Measurements from ENCODE around the gene CELF4.
A peak's percentile ranks its signal among the peaks of the same experiment; 100 is the strongest.
"Not testable (repeated sequence)": the region's sequence is repeated elsewhere in the genome, so short reads cannot be mapped to it uniquely, and the experiment has no call there.

The CELF4 gene

DNA sequence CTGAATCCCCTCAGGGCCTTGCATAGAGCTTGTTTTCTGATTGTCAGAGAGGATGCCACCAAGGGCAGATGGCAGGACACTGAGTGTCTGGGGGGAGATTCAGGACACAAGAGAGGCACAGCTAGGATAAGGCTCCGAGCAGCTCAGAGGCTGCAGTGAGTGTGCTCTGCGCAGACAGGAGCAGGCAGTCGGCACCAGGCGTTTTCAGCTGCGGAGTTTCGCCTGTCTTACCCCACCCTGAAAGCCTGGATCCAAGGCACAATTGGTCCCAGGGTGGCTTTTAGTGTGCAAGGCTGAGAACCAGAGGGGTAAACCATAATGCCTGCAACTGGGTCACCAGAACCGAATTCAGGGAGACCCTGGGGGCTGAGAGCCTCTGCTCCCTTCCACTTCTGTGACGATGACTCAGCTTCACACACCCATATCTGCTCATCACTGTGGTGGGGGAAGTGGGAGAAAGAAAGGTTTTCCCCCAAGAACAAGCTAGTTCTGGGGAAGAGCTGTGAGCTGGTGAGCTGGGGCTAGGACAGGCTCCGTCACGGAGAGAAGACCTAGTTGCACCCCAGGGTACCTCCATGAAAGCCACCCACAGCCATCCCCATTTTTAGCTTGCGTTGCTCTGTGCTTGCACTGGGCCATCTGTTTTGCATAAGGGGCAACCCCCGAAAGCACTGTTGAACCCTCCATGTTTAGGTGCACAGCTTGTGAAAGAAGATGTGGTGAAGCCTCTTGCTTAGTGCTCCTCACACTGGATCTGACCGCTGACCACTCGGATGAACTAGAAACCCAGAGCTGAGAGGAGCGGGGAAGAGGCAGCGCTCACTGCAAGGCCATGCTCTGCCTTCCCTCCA, 173.7 kb downstream of the CELF4 start:
- no peak for DNase-seq (ENCODE audit: low spot score)

GRCh38 chr18:37391156-37391555, 174.4 kb downstream of the CELF4 start:
- no peak for DNase-seq (ENCODE audit: low spot score)

DNA sequence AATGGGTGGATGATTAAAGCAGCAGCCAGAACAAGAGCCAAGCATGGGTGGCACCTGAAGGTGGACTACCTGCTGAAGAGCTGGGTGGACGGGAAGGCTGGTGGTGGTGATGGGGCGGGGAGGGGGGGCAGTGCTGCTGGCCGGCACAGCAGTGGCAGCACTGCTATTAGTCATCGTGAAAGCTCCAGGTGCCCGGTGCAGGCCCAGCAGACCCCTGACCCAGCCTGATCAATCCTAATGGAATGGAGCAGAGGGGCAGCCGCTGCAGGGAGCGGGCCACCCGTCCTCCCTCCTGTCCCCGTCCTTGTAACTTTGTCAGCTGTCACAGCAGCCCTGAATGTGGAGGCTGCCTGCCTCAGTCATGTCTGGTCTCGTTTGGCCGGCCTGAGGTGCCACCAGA, 174.9 kb downstream of the CELF4 start:
- DNase-seq (ENCODE audit: low spot score), result no peak

- DNase-seq (ENCODE audit: low spot score), result no peak
Measured at GRCh38 chr18:37389684-37390368, 175.8 kb downstream of the CELF4 start.

- no peak for DNase-seq (ENCODE audit: low spot score)
Measured at GRCh38 chr18:37389041-37389440, 176.6 kb downstream of the CELF4 start.

DNA sequence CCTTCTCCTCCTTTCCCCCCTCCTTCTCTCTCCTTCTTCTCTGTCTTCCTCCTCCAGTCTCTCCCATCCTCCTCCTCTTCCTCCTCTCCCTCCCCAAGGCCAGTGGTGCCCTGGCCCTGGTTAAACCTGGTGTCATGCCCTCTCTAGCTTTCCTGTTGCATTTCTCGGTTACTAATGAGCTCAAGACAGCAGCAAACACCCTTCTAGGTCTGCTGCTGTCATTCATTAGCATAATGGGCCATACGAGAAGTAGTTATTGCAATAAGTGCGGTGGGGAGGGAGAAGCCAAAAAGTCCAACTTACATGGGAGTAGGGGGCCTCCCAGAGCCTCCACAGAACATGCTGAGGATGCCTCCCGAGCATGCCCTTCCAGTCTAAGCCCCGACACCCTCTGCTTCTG, 177.2 kb downstream of the CELF4 start:
- DNase-seq (ENCODE audit: low spot score), result no peak

DNA sequence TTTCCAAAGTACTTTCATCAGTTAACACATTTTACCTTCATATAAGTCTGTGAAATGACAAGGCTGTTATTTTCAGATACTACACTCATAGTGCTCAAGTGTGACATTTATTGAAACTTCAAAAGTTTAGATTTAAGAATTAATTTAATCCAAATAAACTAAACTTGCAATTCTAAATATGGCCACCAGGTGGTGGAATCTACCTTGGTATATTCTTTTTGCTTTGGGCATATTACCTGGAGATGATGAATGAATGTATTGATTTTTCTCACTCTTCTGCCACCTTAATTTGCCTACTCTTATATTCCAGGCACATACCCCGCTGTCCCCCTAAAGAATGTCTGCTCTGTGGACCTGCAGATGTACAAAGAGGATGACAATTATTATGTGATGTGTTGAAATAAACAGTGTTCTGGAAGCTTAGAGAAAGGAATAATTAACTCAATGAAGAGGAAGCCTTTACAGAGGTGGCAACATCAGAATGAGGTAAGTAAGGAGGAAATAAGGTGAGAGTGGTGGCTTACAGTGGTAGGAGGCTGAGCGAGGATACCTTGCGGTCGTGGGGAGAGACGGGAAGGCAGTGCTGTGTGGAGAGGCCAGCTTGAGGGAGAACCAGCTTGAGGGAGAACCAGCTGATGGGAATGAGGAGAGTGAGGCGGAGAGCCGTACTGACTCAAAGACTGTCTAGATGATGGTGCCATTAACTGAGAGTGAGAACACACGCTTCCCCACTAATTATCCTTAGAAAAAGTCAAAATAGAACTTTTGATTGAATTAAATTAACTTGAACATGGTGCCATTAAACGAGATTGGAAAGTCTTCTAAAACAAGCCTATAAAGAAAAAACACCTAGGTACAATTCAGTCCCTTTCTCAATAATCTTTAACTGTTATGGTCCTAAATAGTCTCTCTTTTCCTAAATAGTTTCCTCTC, 179.5 kb downstream of the CELF4 start:
- DNase-seq (ENCODE audit: low spot score), result peak; percentile 27

DNA sequence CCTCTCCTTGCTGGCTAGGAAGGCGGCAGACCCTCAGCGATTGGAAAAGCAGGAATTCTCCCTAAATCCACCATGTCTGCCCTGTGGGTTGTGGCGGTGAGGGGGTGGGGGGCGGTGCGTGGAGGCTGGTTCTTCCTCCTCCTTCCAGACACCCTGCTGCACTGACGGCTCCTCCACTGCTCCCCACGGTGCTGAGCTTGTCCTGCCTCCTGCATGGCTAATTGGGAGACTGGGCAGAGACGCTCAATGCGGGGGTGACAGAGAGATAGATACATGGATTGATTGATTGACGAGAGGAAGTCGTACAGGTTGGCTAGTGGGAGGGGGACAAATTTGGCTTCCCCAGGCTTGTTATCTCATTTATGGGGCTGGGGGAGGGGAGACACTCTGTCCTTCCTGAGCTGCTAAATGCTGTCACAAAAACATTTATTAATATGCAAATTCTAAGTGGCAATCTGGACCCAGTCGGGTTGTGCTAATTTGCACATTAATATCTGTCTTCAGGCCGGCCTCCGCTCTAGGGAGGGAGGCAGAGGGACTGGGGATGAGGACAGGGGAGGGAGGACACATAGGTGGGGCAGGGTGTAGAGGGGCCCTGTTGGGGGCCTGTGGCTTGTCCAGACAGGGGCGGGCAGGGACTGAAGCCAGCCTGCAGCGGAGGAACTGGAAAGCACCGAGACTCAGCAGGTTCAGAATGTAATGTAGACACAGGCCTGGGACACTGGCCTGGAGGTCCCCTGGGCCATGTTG, 181.6 kb downstream of the CELF4 start:
- DNase-seq (ENCODE audit: low spot score), result no peak

DNA sequence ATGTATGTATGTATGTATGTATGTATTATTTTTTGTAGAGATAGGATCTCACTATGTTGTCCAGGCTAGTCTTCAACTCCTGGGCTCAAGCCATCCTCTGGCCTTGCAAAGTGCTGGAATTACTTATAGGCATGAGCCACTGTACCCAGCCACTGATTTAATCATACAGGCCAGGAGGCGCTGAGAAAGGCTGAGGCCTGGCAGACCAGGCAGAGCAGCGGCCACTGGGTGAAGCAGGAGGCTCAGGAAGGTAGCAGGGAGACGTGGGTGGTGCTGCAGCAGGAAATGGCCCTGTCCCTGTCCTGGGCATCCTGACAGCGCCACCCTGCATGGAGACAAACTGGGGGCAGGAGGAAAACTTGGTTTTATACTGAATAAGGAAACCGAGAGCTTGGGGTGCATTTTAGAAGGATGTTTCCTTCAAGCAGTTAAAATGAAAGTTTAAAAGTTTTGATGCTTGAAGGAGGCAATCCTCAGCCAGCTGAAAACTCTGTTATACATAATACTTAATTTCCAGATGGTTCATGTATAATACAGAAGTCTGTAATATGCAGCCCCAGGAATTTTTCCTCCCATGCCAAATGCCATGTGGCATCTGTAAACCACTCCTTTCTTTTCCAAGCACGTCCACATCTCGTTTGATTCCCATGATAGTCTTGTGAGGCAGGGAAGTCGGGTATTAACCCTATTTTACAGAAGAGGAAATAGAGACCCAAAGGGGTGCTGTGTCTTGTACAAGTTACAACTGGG, 182.4 kb downstream of the CELF4 start:
- DNase-seq (ENCODE audit: low spot score), result no peak

DNA sequence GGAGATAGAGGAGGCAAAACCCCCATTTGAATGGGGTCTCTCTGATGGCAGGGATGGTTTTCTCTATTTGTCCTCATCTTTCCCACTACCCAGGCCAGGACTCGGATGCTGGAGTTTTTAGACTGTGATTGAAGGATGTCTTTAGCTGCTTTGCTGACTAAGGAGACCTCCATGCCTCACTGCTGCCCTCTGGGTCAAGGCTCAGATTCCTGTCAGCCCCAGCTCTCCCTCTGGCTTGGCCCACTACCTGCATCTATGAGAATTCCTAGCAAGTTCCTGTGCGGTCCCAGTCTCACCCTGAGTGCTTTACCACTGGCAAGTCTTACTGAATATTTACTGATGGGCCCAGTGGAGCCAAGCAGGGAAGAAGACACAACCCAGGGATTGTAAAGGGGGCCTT, 184.0 kb downstream of the CELF4 start:
- no peak for DNase-seq (ENCODE audit: low spot score)

- no peak for DNase-seq (ENCODE audit: low spot score)
Measured at GRCh38 chr18:37380546-37381110, 185.0 kb downstream of the CELF4 start.

GRCh38 chr18:37378336-37379010, 187.1 kb downstream of the CELF4 start:
- no peak for DNase-seq (ENCODE audit: low spot score)

DNA sequence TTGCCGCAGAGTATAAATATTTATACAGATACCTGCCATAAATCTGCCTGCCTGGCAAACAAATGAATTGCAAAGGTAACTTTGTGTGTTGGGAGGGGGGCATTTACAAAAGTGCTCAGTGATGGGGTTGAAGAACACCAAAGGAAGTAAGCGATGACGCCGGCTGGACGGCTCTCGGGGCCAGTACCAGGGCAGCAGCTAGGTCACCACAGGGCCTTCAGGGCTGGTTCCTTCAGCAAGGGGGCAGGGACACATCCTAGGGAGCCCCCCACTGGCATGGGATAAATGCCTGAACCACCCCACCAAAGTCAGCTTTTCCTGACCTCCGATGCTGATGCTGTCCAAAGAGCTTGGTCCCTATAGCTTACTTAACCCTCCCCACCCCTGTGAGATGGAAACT, 190.4 kb downstream of the CELF4 start:
- no peak for DNase-seq (ENCODE audit: low spot score)

DNA sequence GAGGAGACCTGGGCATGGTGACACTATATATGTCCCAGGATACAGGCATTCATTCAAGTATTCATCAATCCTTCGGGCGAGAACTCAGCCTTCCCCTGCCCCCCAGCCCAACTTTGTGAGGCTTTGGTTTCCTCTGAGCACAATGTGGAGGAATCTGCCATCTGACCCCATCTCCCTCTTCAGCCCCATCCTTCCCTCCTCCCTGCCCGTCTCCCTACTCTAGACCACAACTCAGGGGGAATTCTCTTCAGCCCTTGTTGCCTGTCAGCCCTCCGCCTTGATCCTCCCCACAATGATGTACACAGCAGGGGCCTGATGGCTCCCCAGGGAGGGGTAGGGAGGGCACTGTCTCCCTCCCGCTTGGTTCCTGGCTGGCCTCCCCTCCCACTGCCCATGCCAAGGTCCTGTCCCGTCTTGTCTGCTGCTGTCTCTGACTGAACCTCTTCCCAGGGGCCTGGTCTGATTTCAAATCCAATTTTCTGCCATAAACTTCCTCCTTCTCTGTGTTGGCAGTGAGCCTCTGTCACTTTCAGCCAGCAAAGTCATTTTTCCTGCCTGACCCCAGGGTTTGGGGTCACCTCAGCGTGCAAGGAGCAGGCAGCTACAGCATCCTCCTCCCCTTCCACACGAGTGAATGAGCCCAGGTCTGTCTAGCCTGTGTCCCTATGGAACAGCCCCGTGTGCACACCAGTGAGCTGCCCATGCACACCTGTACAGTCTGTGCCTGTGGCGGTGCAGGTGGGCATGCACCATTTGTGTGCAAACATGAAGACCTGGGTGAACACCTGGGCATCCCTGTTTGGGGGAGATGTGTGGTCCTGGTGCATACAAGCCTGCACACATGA, 197.3 kb downstream of the CELF4 start:
- no peak for DNase-seq (ENCODE audit: low spot score)

DNA sequence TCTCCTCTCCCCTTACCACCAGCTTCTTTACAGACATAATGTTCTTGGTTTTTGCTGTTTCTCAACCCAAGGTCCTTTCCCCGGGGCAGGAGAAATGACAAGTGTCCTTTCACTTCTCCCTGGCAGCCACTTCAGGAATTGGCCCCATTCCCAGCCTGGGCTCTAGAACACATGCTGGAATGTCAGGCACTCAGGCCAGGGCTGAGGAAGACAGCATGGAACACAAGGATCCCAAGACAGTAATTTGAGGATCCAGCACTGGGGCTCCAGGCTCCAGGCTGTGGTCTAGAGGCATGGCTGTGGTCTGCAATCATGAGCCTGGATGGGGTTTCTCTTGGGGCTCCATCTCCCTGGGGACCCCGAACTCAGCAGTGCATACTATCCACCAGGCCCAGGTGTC, 201.4 kb downstream of the CELF4 start:
- DNase-seq (ENCODE audit: low spot score), result no peak

- DNase-seq (ENCODE audit: low spot score), result no peak
Measured at GRCh38 chr18:37362158-37362890, 203.3 kb downstream of the CELF4 start.

DNA sequence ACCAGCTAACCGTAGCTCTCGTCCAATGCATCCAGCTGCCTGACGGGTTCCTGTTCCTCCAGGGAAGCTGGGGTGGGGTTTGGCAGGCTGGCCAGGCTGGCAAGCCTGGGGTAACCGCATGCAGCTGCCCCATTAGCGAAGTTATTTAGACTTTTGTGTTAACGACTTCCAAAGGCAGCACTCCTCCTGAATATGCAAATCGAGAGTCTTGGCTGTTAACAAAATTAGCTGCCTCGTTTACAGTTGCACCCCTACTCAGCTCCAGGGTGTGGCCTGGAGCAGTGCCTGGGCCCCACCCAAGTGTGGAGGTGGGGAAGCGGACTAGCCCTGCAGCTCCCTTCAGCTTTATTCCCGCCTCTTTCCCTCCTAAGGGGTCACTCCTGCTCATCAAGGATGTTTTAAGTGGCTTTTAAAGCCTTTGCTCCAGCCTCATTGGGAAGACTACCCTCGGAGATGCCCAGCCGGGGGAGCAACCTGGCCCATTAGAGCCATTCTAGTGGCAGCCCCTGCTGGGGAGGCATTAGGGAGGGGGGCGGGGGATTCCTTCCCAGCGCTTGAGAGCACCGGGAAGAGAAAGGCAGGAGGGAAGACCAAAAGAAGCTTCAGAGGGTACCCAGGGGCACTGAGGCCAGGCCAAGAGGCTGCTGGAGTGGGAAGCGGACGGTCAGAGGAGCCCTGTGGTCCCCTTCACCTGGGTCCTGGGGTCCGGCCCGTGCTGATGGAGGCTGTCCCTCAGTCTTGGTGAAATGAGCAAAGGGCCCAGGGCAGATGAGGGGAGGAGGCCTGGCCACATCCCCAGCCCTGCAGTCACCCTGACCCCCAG, 204.1 kb downstream of the CELF4 start:
- no peak for DNase-seq (ENCODE audit: low spot score)

DNA sequence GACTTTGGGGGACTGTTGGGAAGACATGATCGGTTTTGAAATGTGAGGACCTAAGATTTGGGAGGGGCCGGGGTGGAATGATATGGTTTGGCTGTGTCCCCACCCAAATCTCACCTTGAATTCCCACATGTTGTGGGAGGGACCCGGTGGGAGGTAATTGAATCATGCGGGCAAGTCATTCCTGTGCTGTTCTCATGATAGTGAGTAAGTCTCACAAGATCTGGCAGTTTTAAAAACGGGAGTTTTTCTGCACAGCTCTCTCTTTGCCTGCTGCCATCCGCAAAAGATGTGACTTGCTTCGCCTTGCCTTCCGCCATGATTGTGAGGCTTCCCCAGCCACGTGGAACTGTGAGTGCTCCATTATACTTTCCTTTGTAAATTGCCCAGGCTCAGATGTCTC, 207.5 kb downstream of the CELF4 start:
- DNase-seq (ENCODE audit: low spot score), result not testable (repeated sequence)
